MM.1S (cell line): Measurements from ENCODE around the gene ANGPT4.

Experiments
- CTCF ChIP-seq: fragments of 300-600 bp; sonication (generic); IDR thresholded peaks from 2 replicates; pipeline ENCODE4 v1.5.1; 2016; ENCODE audit warnings: antibody characterized with exemption, low read length, mixed read lengths
- EZH2 ChIP-seq: fragments of 300-600 bp; sonication (generic); optimal IDR thresholded peaks from 2 replicates; pipeline ENCODE3; 2017; ENCODE audit warnings: low read depth, mild to moderate bottlenecking, antibody characterized with exemption, low read length, mixed read lengths
- EZH2phosphoT487 ChIP-seq: fragments of 300-600 bp; sonication (generic); IDR thresholded peaks from 2 replicates; pipeline ENCODE4 v1.6.1; 2018; ENCODE audit warnings: antibody characterized with exemption, low read length

- no peak for TF ChIP-seq CTCF
- no peak for TF ChIP-seq EZH2phosphoT487
- no peak for TF ChIP-seq EZH2
Measured at GRCh38 chr20:821046-821730, 94.9 kb downstream of the ANGPT4 start.
